ENCODE measurements around the gene MAPKAPK5. TPM values are rescaled to one million over a fixed set of nuclear protein-coding genes. Genes with fewer than 3 reads are reported as not detected.

Gene MAPKAPK5
- total and polyA plus RNA-seq, 2 experiments from 2014 or later, result 45.1 to 49.1 TPM

GRCh38 chr12:111806304-111806703, 35.7 kb upstream of the MAPKAPK5 start:
- H3K27me3 ChIP-seq, result no peaks in the 10 kb centered on the region
- no peak overlapping the region for H3K4me2 ChIP-seq
- 97% methylated on average over 4 of the region's 4 CpGs for WGBS (ENCODE audit: low lambda C conversion rate, missing lambda C conversion rate)
- H3K9me3 ChIP-seq (ENCODE audit: low read depth), result no peaks in the 10 kb centered on the region
- H4K20me1 ChIP-seq (ENCODE audit: insufficient read depth, poor library complexity, severe bottlenecking), result no peaks in the 10 kb centered on the region
- peak overlapping the region; percentile 74 for H3K27ac ChIP-seq
- no peak overlapping the region for H3K4me3 ChIP-seq
- no peaks in the 10 kb centered on the region for H3K36me3 ChIP-seq (replicated peaks; ENCODE audit: insufficient read depth, low read depth)
- H3K4me1 ChIP-seq (ENCODE audit: insufficient read depth), result no peaks in the 10 kb centered on the region
- TF ChIP-seq, protein P1, sequence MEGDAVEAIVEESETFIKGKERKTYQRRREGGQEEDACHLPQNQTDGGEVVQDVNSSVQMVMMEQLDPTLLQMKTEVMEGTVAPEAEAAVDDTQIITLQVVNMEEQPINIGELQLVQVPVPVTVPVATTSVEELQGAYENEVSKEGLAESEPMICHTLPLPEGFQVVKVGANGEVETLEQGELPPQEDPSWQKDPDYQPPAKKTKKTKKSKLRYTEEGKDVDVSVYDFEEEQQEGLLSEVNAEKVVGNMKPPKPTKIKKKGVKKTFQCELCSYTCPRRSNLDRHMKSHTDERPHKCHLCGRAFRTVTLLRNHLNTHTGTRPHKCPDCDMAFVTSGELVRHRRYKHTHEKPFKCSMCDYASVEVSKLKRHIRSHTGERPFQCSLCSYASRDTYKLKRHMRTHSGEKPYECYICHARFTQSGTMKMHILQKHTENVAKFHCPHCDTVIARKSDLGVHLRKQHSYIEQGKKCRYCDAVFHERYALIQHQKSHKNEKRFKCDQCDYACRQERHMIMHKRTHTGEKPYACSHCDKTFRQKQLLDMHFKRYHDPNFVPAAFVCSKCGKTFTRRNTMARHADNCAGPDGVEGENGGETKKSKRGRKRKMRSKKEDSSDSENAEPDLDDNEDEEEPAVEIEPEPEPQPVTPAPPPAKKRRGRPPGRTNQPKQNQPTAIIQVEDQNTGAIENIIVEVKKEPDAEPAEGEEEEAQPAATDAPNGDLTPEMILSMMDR (IDR thresholded peaks at IDR 0.05; ENCODE audit: poor library complexity), result no peak
- TF ChIP-seq EZH2phosphoT487 (IDR thresholded peaks at IDR 0.05; ENCODE audit: low read depth, severe bottlenecking, unreplicated experiment) (no peak), EZH2 (IDR thresholded peaks at IDR 0.05; ENCODE audit: borderline replicate concordance) (no peak)
- no peak overlapping the region for H2AFZ ChIP-seq
- H3K9me2 ChIP-seq (replicated peaks; ENCODE audit: insufficient read depth), result no peaks in the 10 kb centered on the region
- H3K79me2 ChIP-seq, result no peaks in the 10 kb centered on the region
- no peak for DNase-seq (ENCODE audit: low spot score)

DNA sequence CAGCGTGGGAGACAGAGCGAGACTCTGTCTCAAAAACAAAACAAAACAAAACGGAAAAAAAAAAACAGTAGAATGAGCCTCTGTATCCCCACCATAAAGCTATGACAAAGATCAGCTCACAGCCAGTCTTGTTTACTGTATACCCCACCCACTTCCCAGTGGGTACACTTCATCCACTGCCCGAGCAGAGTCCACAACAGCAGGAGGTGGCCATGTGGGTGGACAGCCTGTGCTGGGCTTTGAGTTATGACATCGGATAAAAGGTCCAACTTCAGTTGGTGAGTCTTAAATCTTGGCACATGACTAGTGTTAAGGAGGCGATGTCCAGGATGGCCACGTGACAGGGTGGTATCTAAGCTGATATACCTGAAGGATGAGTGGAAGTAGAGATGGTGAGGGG, 34.8 kb upstream of the MAPKAPK5 start:
- H2AFZ ChIP-seq, result no peak overlapping the region
- no peaks in the 10 kb centered on the region for H3K9me3 ChIP-seq (ENCODE audit: low read depth)
- H3K27ac ChIP-seq, result peak overlapping the region; percentile 74
- no peaks in the 10 kb centered on the region for H3K9me2 ChIP-seq (replicated peaks; ENCODE audit: insufficient read depth)
- no peaks in the 10 kb centered on the region for H3K4me1 ChIP-seq (ENCODE audit: insufficient read depth)
- H4K20me1 ChIP-seq (ENCODE audit: insufficient read depth, poor library complexity, severe bottlenecking), result no peaks in the 10 kb centered on the region
- no peaks in the 10 kb centered on the region for H3K36me3 ChIP-seq (replicated peaks; ENCODE audit: insufficient read depth, low read depth)
- WGBS (ENCODE audit: low lambda C conversion rate, missing lambda C conversion rate), result 92% methylated on average over 7 of the region's 7 CpGs
- H3K27me3 ChIP-seq, result no peaks in the 10 kb centered on the region
- DNase-seq (ENCODE audit: low spot score), result peak; percentile 50
- H3K79me2 ChIP-seq, result no peaks in the 10 kb centered on the region
- no peak overlapping the region for H3K4me3 ChIP-seq
- TF ChIP-seq EZH2phosphoT487 (IDR thresholded peaks at IDR 0.05; ENCODE audit: low read depth, severe bottlenecking, unreplicated experiment), result no peak
- no peak for TF ChIP-seq EZH2 (IDR thresholded peaks at IDR 0.05; ENCODE audit: borderline replicate concordance)
- TF ChIP-seq, protein P1 (IDR thresholded peaks at IDR 0.05; ENCODE audit: poor library complexity), result no peak
- H3K4me2 ChIP-seq, result no peak overlapping the region

- H4K20me1 ChIP-seq (ENCODE audit: insufficient read depth, poor library complexity, severe bottlenecking), result no peaks in the 10 kb centered on the region
- no peaks in the 10 kb centered on the region for H3K27me3 ChIP-seq
- DNase-seq (ENCODE audit: low spot score), result peak; percentile 92
- TF ChIP-seq EZH2 (IDR thresholded peaks at IDR 0.05; ENCODE audit: borderline replicate concordance), result no peak
- TF ChIP-seq, protein P1 (IDR thresholded peaks at IDR 0.05; ENCODE audit: poor library complexity), result peak; percentile 77
- no peaks in the 10 kb centered on the region for H3K79me2 ChIP-seq
- H3K9me2 ChIP-seq (replicated peaks; ENCODE audit: insufficient read depth), result no peaks in the 10 kb centered on the region
- no peaks in the 10 kb centered on the region for H3K9me3 ChIP-seq (ENCODE audit: low read depth)
- H3K4me3 ChIP-seq, result no peak overlapping the region
- H3K4me1 ChIP-seq (ENCODE audit: insufficient read depth), result no peaks in the 10 kb centered on the region
- no peak overlapping the region for H3K4me2 ChIP-seq
- 29% methylated on average over 13 of the region's 13 CpGs for WGBS (ENCODE audit: low lambda C conversion rate, missing lambda C conversion rate)
- H3K36me3 ChIP-seq (replicated peaks; ENCODE audit: insufficient read depth, low read depth), result no peaks in the 10 kb centered on the region
- H2AFZ ChIP-seq, result no peak overlapping the region
- peak overlapping the region; percentile 3 for H3K27ac ChIP-seq
Measured at GRCh38 chr12:111812881-111813741, 28.9 kb upstream of the MAPKAPK5 start.

All from hepatocyte (in vitro differentiated cells).